GM12864 (cell line): ENCODE results near the gene PPP1R1A.

Experiments
- DNase-seq: peaks from one replicate; pipeline ENCODE4 v3.0.0-alpha.2; 2011; ENCODE audit warnings: low read depth
- H3K4me3 ChIP-seq: 2 replicates; pipeline ENCODE4 v1.5.1; 2011; ENCODE audit warnings: mild to moderate bottlenecking, low read depth, low read length, control low read depth
- TF ChIP-seq, protein P1 (sequence below): IDR thresholded peaks from 2 replicates; pipeline ENCODE4 v1.5.1; 2011; ENCODE audit warnings: low read depth, mild to moderate bottlenecking, moderate library complexity, low read length, control low read depth, inconsistent platforms; ENCODE audit errors: missing control alignments

Gene PPP1R1A

DNA sequence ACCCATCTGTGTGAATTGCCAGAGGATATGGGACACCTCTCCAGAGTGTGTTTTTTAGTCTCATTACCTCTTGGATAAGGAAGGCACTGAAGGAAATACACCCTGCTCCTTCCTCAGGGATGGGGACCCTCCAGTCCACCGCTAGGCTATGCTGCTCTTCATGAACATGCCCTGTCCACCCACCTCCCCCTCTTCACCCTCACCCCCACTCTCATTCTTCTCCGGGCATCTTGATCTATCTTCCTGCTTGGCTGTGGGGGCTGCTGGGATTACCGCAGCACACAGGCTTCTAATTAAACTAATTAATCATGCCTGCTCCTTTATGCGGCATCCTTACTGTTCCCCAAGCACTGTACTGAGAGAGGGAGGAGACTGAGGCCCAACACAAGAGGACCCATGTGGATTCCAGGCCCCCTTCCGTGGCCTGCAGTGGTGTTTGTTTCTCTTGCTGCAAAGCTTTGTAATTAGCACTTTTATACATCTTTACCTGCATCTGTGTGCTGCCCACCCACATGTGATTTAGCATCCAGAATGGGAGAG lies 46.6 kb downstream of the PPP1R1A start:
- TF ChIP-seq, protein P1, sequence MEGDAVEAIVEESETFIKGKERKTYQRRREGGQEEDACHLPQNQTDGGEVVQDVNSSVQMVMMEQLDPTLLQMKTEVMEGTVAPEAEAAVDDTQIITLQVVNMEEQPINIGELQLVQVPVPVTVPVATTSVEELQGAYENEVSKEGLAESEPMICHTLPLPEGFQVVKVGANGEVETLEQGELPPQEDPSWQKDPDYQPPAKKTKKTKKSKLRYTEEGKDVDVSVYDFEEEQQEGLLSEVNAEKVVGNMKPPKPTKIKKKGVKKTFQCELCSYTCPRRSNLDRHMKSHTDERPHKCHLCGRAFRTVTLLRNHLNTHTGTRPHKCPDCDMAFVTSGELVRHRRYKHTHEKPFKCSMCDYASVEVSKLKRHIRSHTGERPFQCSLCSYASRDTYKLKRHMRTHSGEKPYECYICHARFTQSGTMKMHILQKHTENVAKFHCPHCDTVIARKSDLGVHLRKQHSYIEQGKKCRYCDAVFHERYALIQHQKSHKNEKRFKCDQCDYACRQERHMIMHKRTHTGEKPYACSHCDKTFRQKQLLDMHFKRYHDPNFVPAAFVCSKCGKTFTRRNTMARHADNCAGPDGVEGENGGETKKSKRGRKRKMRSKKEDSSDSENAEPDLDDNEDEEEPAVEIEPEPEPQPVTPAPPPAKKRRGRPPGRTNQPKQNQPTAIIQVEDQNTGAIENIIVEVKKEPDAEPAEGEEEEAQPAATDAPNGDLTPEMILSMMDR = no peak
- no peak for DNase-seq
- no peak overlapping the region for H3K4me3 ChIP-seq

DNA sequence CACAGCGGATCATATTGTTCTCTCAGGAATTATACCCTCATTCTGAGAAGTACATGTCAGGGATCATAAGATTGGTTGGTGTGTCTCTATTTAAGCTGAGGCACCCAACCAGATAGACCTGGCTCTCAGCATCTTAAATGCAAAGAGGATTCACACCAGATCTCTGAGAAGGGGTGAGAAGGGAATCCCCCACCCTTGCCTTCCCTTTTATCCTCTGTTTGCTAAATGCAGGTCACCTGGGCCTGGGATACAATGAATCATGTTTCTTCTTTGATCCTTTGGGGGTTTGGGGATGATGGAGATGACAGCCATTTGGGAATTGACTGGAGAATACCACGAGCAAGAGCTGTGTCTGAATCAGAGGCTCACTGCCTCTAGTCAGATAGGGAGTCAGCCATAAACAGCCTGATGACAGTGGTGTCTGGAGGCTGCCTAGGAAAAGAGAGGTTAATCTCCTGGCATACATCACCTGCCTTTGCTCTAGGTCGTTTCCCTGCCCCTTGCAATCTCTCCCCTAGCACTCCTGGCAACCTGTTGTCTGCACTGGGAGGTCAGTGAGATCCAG lies 50.2 kb downstream of the PPP1R1A start:
- no peak overlapping the region for H3K4me3 ChIP-seq

DNA sequence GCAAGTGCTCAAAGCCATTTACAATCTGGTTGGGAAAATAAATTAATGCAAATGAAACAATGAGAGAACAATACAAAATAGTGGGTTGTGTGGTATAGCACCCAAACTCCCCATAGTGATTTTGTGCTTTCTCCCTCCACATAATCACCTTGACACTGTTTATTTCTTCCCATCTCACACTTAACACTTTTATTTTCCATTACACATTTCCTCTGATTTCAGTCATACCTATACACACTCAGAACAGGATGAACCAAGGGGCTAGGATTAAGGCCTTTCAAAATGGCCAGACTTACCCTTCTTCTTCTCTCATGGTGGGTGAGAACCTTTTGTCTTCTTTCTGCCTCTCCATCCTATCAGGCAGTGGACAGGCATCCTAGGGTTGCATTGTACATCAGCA lies 53.0 kb downstream of the PPP1R1A start:
- DNase-seq = no peak
- TF ChIP-seq, protein P1 = no peak
- no peak overlapping the region for H3K4me3 ChIP-seq

More for the DNA sequence above, 50.2 kb downstream of the PPP1R1A start:
- TF ChIP-seq, protein P1 = no peak
- no peak for DNase-seq

DNA sequence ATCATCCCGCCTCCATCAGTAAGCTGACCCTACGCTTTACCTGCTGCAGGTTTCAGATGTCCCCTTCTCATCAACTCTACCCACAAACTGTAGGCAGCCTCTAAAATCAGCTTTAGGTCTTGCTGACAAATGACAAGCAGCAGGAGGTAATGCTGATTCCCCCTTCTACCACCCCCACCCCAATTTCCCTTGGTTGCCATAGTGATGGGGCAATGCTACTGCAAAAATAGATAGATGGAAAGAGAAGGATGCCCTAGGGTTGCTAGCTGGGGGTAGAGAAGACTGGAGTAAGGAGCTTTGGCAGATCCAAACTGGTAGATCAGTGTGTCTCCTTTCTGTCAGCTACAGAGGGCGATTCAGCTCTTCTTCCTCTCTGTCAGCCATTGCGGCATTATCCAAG lies 58.9 kb downstream of the PPP1R1A start:
- TF ChIP-seq, protein P1 = no peak
- H3K4me3 ChIP-seq = no peak overlapping the region
- DNase-seq = no peak
